Fibroblast of peridontal ligament (primary cell): ENCODE results near the gene TMIE.
"Not testable (repeated sequence)": the region's sequence is repeated elsewhere in the genome, so short reads cannot be mapped to it uniquely, and the experiment has no call there.

ENCODE experiments used
- DNase-seq: peaks from one replicate; pipeline ENCODE4 v3.0.0-alpha.2; 2010; ENCODE audit errors: extremely low read depth

The TMIE gene

GRCh38 chr3:46685446-46685845 is 15.7 kb upstream of the TMIE start:
- no peak for DNase-seq

- DNase-seq = no peak
These were observed 10.4 kb upstream of the TMIE start for GRCh38 chr3:46690798-46691197.

- no peak for DNase-seq
These were observed 8.6 kb upstream of the TMIE start for GRCh38 chr3:46692566-46692990.

- no peak for DNase-seq
These were observed 7.9 kb upstream of the TMIE start, which contains the start of gene ALS2CL for GRCh38 chr3:46693038-46693891. Gene ALS2CL (minus strand): TSS chr3:46693679. CDS start chr3:46689440, 4,239 bp downstream.

DNA sequence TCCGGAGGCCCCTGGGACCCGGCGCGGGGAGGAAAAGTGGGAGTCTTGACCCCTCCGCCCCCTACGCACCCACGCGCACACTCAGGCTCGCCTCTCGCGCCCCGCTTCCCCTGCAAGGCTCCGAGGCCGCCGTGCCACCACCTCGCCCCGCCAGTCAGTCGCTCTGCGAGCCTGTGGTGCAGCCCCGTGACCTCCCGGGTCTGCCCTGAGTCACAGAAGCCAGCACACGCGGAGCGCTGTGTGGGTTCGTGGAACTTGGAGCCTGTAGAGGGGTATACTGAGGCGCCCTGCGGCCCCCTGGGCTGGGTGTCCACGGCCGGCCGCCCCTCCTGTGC is 7.3 kb upstream of the TMIE start:
- DNase-seq = no peak

GRCh38 chr3:46694520-46694919 is 6.7 kb upstream of the TMIE start:
- no peak for DNase-seq

GRCh38 chr3:46695177-46695961 is 5.8 kb upstream of the TMIE start:
- DNase-seq = no peak

- peak; percentile 25 for DNase-seq
These were observed 5.0 kb upstream of the TMIE start for GRCh38 chr3:46695962-46696894.

DNA sequence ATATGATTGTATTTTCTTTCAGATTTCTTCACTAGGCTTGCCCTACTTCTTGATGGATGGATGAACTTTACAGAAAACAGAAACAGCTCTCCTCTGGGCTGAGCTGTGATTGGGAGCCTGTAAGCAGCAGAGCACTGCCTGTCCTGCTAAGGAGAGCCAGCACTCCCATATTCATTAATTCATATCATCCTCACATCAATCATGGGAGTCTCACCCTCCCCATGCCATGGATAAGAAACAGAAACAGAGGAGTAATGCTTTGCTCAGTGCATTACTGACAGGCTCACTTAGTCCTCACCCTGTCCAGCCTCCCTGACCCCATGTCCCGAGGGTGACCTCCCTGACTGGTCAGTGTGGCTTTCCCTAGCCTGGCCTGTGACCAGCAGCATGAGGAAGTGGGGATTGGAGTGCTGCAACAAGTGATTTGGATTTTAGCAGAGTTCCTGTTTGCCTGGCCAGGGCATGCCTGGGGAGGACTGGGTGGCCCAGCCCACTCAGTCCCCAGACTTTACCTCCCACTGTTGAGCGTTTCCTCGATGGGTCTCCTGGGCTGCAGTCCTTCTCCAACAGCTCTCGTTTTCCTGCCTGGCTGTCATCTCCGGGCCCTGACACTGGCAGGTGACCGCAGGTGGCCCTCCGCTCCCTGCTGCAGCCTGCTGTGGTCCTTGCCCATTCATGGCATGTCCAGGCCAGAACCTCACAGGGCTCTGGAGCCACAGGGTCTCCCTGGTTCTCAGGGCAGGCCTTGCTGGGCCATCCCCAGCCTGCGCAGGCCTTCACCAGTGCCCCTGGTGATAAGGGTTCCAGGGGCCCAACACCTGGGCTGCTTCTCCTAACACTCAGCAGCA is 1.3 kb upstream of the TMIE start:
- DNase-seq = no peak

- DNase-seq = no peak
These were observed 420 bp upstream of the TMIE start for GRCh38 chr3:46700772-46701171.

DNA sequence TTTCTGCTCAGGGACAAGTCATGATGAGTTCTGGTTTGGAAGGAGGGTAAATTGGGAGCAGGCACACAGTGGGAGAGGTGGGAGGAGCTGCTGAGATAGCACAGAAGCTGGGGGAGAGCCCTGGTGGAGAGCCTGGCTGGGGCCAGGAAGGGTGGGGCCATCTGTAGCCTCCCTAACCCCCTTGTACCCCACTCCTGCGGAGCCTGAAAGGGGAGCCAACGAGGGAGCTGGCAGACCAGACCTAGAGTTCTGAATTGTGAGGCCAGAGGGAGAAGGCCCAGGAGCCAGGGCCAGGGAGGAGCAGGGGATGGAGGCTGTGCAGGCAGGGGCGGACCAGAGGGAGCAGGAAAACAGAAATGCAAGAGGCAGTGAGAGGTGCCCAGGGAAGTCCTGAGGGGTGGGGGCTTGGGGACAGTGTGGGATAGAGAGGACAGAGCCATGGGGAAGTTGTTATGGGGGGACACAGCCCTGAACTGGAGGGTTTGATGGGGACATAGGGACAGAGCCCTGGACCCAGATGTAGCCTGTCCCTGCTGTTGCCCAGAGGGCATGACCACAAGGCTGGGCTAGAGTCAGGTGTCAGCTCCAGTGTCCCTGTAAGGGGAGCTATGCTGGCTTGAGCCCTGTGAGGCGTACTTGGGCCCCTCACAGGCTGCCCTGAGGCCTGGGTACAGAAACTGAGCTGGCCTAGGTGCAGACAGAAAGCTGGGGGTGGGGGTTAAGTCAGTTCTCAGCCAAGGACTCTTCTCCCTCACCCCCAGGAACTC is 1.2 kb downstream of the TMIE start:
- DNase-seq = no peak

- no peak for DNase-seq
These were observed 1.9 kb downstream of the TMIE start for GRCh38 chr3:46703013-46703520.

DNA sequence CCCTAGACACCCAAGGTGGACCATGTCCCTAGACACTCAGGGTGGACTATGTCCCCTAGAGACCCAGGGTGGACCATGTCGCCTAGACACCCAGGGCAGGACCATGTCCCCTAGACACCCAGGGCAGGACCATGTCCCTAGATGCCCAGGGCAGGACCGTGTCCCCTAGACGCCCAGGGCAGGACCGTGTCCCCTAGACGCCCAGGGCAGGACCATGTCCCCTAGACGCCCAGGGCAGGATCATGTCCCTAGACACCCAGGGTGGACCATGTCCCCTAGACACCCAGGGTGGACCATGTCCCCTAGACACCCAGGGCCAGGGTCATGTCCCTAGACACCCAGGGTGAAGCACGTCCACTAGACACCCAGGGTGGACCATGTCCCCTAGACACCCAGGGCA is 3.2 kb downstream of the TMIE start:
- DNase-seq = not testable (repeated sequence)

GRCh38 chr3:46705022-46705530 is 3.9 kb downstream of the TMIE start:
- DNase-seq = peak; percentile 72

GRCh38 chr3:46705751-46706552 is 4.8 kb downstream of the TMIE start:
- peak; percentile 49 for DNase-seq

DNA sequence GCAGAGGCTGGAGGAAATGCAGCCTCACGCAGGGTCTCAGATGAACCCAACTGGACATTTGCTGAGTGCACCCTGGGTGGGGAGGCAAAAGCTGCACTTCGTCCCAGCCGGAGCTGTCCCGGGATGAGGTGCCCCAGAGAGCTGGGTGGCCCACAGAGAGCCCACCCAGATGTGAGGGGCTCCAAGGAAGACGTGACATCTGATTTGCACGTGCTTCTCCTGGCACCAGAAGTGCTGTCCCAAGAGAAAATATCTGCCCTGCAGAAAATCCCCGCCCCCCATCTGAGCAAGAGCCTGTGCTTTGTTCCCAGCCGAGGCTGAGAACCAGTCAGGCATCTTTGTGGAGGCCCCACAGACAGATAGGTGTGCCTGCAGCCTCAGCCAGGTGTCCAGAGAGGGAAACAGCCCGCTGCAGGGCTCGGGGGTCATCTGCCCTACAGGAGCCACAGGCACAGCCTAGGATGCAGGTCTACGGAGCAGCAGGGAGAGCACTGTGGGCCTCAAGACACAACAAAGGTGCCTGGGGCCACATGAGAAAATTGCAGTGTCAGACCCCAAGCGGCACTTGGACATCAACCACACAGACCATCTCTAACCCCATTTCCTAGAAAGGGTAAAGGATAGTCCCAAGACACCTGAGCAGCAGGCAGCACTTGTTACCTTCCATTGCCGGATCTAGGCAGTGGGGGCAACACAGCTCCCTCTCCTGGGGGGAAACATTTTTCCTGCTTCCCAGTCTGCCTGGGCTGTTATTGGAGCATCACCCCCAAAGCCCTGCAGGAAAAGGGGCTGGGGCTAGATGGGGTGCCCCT is 5.8 kb downstream of the TMIE start:
- DNase-seq = no peak

GRCh38 chr3:46707601-46708011 is 6.4 kb downstream of the TMIE start:
- no peak for DNase-seq
